Vagina (tissue), 2 donors: ENCODE data around the gene GPR18. TPM values are rescaled to one million over a fixed set of nuclear protein-coding genes. Genes with fewer than 3 reads are reported as not detected.

Experiments
- DNase-seq, 2 donors: peaks; one replicate each; pipeline ENCODE4 v3.0.0-alpha.2; 2017; ENCODE audit errors: extremely low spot score in 2 of 2
- H3K27ac ChIP-seq: fragments of 200-600 bp; sonication (generic); one replicate; pipeline ENCODE4 v1.5.1; 2019
- H3K27me3 ChIP-seq: fragments of 200-600 bp; sonication (generic); one replicate; pipeline ENCODE4 v1.5.1; 2019
- H3K36me3 ChIP-seq, 2 donors: fragments of 200-600 bp; sonication (generic); one replicate each; pipeline ENCODE4 v1.5.1; 2017 to 2019
- H3K4me1 ChIP-seq: fragments of 200-600 bp; sonication (generic); one replicate; pipeline ENCODE4 v1.5.1; 2019
- H3K4me3 ChIP-seq, 2 donors: fragments of 200-600 bp; sonication (generic); 1 replicate in 1 of 2; 2 replicates in 1 of 2; pipeline ENCODE4 v1.5.1; 2016 to 2019
- H3K9me3 ChIP-seq: fragments of 200-600 bp; sonication (generic); one replicate; pipeline ENCODE4 v1.5.1; 2019
- POLR2A ChIP-seq, 2 donors: fragments of 450-650 bp; IDR thresholded peaks; one replicate each; pipeline ENCODE4 v1.6.1; 2017; ENCODE audit warnings: antibody characterized with exemption in 2 of 2, mild to moderate bottlenecking in 2 of 2, moderate library complexity in 2 of 2
- POLR2AphosphoS5 ChIP-seq, 2 donors: sonication (generic); formaldehyde crosslinking; IDR thresholded peaks; one replicate each; pipeline ENCODE4 v1.9.0; 2017; ENCODE audit warnings: antibody characterized with exemption in 2 of 2, mild to moderate bottlenecking in 2 of 2, low read depth in 1 of 2; ENCODE audit not compliant: insufficient read depth in 1 of 2
- intact Hi-C: fragments of 100-400 bp; cut with DNase I; formaldehyde crosslinking; loops from one replicate; pipeline ENCODE4 v1.15.1; 2023
- total RNA-seq: library from RNA; depleted of rRNA; stranded (reverse); fragments of >200 nt; gene quantifications from one replicate; pipeline ENCODE4 v1.2.3, GENCODE V29; 2016
- TF ChIP-seq, protein P1 (sequence below), 3 experiments: fragments of 450-650 bp in 2 of 3; fragments of 200-600 bp in 1 of 3; sonication (generic) in 1 of 3; IDR thresholded peaks; one replicate each; pipeline ENCODE4 v1.5.1; 2017 to 2019; ENCODE audit warnings: antibody characterized with exemption in 3 of 3, mild to moderate bottlenecking in 2 of 3, moderate library complexity in 2 of 3

The GPR18 gene
- total RNA-seq, 1 donor from 2014 or later = not detected

DNA sequence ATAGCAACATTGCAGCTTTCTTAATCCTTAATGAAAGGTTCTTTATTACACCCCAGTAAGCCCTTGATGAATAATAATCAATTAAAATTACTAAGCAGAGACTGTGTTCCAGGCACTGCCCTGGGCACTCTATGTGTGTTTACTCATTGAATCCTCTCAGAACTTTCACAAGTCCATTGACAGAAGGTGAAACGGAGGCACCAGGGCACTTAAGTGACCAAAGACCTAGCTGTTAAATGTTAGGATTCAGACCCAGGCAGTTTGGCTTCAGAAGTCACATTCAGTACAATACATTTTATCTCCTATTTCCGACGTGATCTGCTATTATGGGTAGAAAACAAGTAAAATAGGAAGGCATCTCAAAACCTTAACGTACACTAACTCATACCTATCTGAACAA is 46.4 kb upstream of the GPR18 start:
- Histone ChIP-seq H3K36me3 (no peaks in the 10 kb centered on the region), H3K27me3 (no peaks in the 10 kb centered on the region), H3K4me3 (peak overlapping the region in 1 of 2 donors; percentile 13), H3K9me3 (no peaks in the 10 kb centered on the region), H3K27ac (no peak overlapping the region), H3K4me1 (peaks cover 12% of the 10 kb centered on the region)
- intact Hi-C loops = no loop called here
- TF ChIP-seq, protein P1, sequence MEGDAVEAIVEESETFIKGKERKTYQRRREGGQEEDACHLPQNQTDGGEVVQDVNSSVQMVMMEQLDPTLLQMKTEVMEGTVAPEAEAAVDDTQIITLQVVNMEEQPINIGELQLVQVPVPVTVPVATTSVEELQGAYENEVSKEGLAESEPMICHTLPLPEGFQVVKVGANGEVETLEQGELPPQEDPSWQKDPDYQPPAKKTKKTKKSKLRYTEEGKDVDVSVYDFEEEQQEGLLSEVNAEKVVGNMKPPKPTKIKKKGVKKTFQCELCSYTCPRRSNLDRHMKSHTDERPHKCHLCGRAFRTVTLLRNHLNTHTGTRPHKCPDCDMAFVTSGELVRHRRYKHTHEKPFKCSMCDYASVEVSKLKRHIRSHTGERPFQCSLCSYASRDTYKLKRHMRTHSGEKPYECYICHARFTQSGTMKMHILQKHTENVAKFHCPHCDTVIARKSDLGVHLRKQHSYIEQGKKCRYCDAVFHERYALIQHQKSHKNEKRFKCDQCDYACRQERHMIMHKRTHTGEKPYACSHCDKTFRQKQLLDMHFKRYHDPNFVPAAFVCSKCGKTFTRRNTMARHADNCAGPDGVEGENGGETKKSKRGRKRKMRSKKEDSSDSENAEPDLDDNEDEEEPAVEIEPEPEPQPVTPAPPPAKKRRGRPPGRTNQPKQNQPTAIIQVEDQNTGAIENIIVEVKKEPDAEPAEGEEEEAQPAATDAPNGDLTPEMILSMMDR (IDR thresholded peaks at IDR 0.05) = no peak
- no peak for TF ChIP-seq POLR2AphosphoS5 (IDR thresholded peaks at IDR 0.05; ENCODE audit: insufficient read depth in 1 of 2, low read depth in 1 of 2)
- no peak for TF ChIP-seq POLR2A (IDR thresholded peaks at IDR 0.05)
- DNase-seq = no peak

DNA sequence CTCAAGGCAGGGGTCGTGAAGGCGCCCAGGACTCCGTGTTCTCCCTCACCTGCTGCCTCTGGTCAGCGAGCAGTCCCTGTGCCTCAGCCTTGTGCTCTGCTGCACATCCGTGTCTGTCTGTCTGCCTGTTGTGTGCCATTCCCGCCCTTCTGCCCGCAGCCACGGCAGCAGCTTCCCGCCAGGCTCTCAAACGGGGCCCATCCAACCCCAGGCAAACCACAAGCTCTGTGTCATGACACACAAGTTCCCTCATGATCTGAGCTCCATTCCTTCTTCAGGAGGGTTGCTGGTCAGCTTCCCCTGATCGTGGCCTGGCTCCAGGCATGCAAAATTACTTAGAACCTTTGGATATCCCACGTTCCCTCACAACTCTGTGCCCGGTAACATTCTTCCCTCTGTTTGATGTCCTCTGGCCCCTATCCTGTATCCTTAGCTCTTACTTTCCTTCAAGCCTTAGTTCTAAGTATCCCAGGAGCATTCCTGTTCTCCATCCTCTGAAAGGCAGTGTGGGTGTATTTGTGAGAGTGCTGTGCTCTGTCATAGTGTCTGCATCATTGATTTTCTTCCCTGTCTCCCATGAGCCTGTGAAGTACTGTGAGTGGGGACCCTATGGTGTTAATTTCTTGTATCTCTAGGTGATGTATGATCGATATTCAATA is 45.8 kb upstream of the GPR18 start:
- Histone ChIP-seq H3K9me3 (no peaks in the 10 kb centered on the region), H3K27me3 (no peaks in the 10 kb centered on the region), H3K36me3 (no peaks in the 10 kb centered on the region), H3K27ac (no peak overlapping the region), H3K4me1 (peaks cover 12% of the 10 kb centered on the region), H3K4me3 (peak overlapping the region in 1 of 2 donors; percentile 2)
- no peak for DNase-seq
- TF ChIP-seq POLR2AphosphoS5 (IDR thresholded peaks at IDR 0.05; ENCODE audit: insufficient read depth in 1 of 2, low read depth in 1 of 2) (peak in 1 of 2 donors; percentile 14), POLR2A (IDR thresholded peaks at IDR 0.05) (no peak)
- intact Hi-C loops = no loop called here

DNA sequence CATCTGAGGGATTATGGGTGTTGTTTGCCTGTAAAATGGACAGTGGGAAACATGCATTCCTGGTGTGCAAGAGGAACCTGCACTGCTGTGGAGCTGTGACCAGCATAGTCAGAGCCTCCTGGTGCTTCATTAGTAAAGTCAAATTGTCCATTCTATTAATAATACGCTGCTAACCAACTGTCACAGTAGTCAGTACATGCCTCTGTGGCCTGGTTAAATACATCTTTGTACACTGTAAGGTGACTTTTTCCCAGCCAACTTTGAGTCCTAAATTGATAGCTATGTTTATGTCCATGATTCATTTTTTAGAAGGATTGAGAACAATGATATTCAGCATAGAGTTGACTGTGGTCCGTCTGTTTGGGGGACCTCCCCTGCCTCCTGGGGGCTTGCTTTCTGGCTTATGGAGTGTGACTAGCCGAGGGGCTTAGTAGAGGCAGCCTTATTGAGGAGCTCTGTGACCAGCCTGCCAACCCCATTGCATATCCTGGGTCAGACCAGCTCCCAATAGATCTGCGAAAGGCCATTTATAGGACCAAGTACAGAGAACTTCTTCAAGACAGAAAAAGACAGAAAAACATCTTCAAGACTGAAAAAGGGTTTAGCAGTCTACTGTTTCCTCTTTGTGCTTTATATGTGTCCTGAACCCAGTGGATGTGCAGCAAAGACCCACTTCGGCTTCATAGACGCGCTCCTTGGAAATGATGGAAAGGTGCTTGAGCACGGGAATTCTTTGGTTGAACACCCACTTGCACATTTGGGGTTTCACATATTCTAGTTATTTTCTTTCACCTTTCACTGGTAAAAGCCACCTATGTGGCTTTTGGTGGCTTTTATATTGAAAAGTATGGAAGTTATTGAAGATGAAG is 44.7 kb upstream of the GPR18 start:
- Histone ChIP-seq H3K4me3 (no peak overlapping the region), H3K27ac (no peak overlapping the region), H3K36me3 (no peaks in the 10 kb centered on the region), H3K27me3 (no peaks in the 10 kb centered on the region), H3K9me3 (no peaks in the 10 kb centered on the region), H3K4me1 (peaks cover 4% of the 10 kb centered on the region)
- no peak for DNase-seq
- intact Hi-C loops = no loop called here
- TF ChIP-seq POLR2A (IDR thresholded peaks at IDR 0.05) = no peak
- TF ChIP-seq, protein P1 (IDR thresholded peaks at IDR 0.05) = no peak
- TF ChIP-seq POLR2AphosphoS5 (IDR thresholded peaks at IDR 0.05; ENCODE audit: insufficient read depth in 1 of 2, low read depth in 1 of 2) = no peak

- H3K4me1 ChIP-seq = no peaks in the 10 kb centered on the region
- peak overlapping the region; percentile 0 for H3K27ac ChIP-seq
- intact Hi-C loops = no loop called here
These were observed 43.9 kb upstream of the GPR18 start for GRCh38 chr13:99301913-99302636.

More at GRCh38 chr13:99301913-99302636, 43.9 kb upstream of the GPR18 start:
- H3K36me3 ChIP-seq = no peaks in the 10 kb centered on the region
- H3K9me3 ChIP-seq = no peaks in the 10 kb centered on the region
- no peaks in the 10 kb centered on the region for H3K27me3 ChIP-seq
- TF ChIP-seq POLR2AphosphoS5 (IDR thresholded peaks at IDR 0.05; ENCODE audit: insufficient read depth in 1 of 2, low read depth in 1 of 2) = no peak
- TF ChIP-seq, protein P1 (IDR thresholded peaks at IDR 0.05) = no peak
- TF ChIP-seq POLR2A (IDR thresholded peaks at IDR 0.05) = no peak
- DNase-seq = no peak
- no peak overlapping the region for H3K4me3 ChIP-seq
